ENCODE data around the gene GRIN1.
A peak's percentile ranks its signal among the peaks of the same experiment; 100 is the strongest.

The GRIN1 gene

GRCh38 chr9:137187386-137187785, 48.4 kb downstream of the GRIN1 start:
- H3K4me1 ChIP-seq (ENCODE audit: control insufficient read depth in 2 of 2, insufficient read depth in 1 of 2, low read depth in 1 of 2, low read length in 2 of 2) = peaks cover 12 to 17% of the 10 kb centered on the region in 2 donors
- peaks cover 0 to 2% (median 0%) of the 10 kb centered on the region in 3 experiments for H3K27me3 ChIP-seq (ENCODE audit: control insufficient read depth in 3 of 3, insufficient read depth in 3 of 3, low read depth in 1 of 3, low read length in 3 of 3)
- no peak overlapping the region for H4K91ac ChIP-seq (ENCODE audit: low read depth, low read length, poor library complexity)
- H3K36me3 ChIP-seq (replicated peaks in 1 of 2; ENCODE audit: control insufficient read depth in 2 of 2, insufficient read depth in 2 of 2, low read length in 2 of 2) = peaks cover 30 to 72% of the 10 kb centered on the region in 2 donors
- H2BK5ac ChIP-seq (ENCODE audit: low read length) = no peak overlapping the region
- no peak overlapping the region for H2AFZ ChIP-seq (ENCODE audit: low read length)
- H3K27ac ChIP-seq (replicated peaks; ENCODE audit: low read length) = no peak overlapping the region
- H3K79me1 ChIP-seq (ENCODE audit: low read depth, low read length) = peaks cover 27% of the 10 kb centered on the region
- peak overlapping the region; percentile 99 to 100 for H3K4me3 ChIP-seq (ENCODE audit: low read length in 2 of 2)
- peaks cover 0 to 1% of the 10 kb centered on the region in 2 donors for H3K9me3 ChIP-seq (replicated peaks in 1 of 2; ENCODE audit: control insufficient read depth in 2 of 2, insufficient read depth in 1 of 2, low read depth in 1 of 2, low read length in 2 of 2)
- no peak overlapping the region for H4K8ac ChIP-seq (ENCODE audit: low read depth, low read length)
- H2BK15ac ChIP-seq (ENCODE audit: low read length) = no peak overlapping the region
- H3K4me2 ChIP-seq (ENCODE audit: insufficient read depth, low read length, poor library complexity, severe bottlenecking) = peak overlapping the region; percentile 94
- no peak overlapping the region for H3K9ac ChIP-seq (ENCODE audit: low read depth, low read length, poor library complexity)
- no peak overlapping the region for H3K4ac ChIP-seq (ENCODE audit: low read length)
- no peak overlapping the region for H2AK5ac ChIP-seq (ENCODE audit: low read depth, low read length)
- no peak overlapping the region for H3K23ac ChIP-seq (ENCODE audit: low read depth, low read length, poor library complexity)
- no peak for DNase-seq (ENCODE audit: low spot score)
- no peak overlapping the region for H3K18ac ChIP-seq (ENCODE audit: low read length)
- WGBS, 2 donors (ENCODE audit: extremely low coverage in 2 of 2, insufficient read length in 2 of 2, insufficient replicate concordance in 1 of 2) = no CpG with 5 or more reads among the region's 15 CpGs
- H2BK12ac ChIP-seq (ENCODE audit: low read length) = no peak overlapping the region
- no peak overlapping the region for H2BK120ac ChIP-seq (ENCODE audit: low read depth, low read length)
- H3K14ac ChIP-seq (ENCODE audit: low read length) = no peak overlapping the region

GRCh38 chr9:137188086-137188489, 49.1 kb downstream of the GRIN1 start:
- Histone ChIP-seq H4K91ac (ENCODE audit: low read depth, low read length, poor library complexity) (no peak overlapping the region), H3K9me3 (replicated peaks in 1 of 2; ENCODE audit: control insufficient read depth in 2 of 2, insufficient read depth in 1 of 2, low read depth in 1 of 2, low read length in 2 of 2) (peaks cover 0 to 1% of the 10 kb centered on the region in 2 donors), H3K4ac (ENCODE audit: low read length) (peak overlapping the region; percentile 78), H3K23ac (ENCODE audit: low read depth, low read length, poor library complexity) (peak overlapping the region; percentile 95), H3K27ac (replicated peaks; ENCODE audit: low read length) (no peak overlapping the region), H2BK12ac (ENCODE audit: low read length) (no peak overlapping the region), H2AK5ac (ENCODE audit: low read depth, low read length) (peak overlapping the region; percentile 93), H2AFZ (ENCODE audit: low read length) (peak overlapping the region; percentile 95), H3K4me1 (ENCODE audit: control insufficient read depth in 2 of 2, insufficient read depth in 1 of 2, low read depth in 1 of 2, low read length in 2 of 2) (peaks cover 12 to 17% of the 10 kb centered on the region in 2 donors), H2BK15ac (ENCODE audit: low read length) (no peak overlapping the region), H3K4me2 (ENCODE audit: insufficient read depth, low read length, poor library complexity, severe bottlenecking) (peak overlapping the region; percentile 94), H3K36me3 (replicated peaks in 1 of 2; ENCODE audit: control insufficient read depth in 2 of 2, insufficient read depth in 2 of 2, low read length in 2 of 2) (peaks cover 24 to 67% of the 10 kb centered on the region in 2 donors), H2BK5ac (ENCODE audit: low read length) (peak overlapping the region; percentile 78), H3K79me1 (ENCODE audit: low read depth, low read length) (peaks cover 28% of the 10 kb centered on the region), H3K18ac (ENCODE audit: low read length) (peak overlapping the region; percentile 89), H3K27me3 (ENCODE audit: control insufficient read depth in 3 of 3, insufficient read depth in 3 of 3, low read depth in 1 of 3, low read length in 3 of 3) (peaks cover 0 to 2% (median 0%) of the 10 kb centered on the region in 3 experiments), H4K8ac (ENCODE audit: low read depth, low read length) (peak overlapping the region; percentile 98), H2BK120ac (ENCODE audit: low read depth, low read length) (no peak overlapping the region), H3K9ac (ENCODE audit: low read depth, low read length, poor library complexity) (peak overlapping the region; percentile 95), H3K14ac (ENCODE audit: low read length) (peak overlapping the region; percentile 82), H3K4me3 (ENCODE audit: low read length in 2 of 2) (peak overlapping the region; percentile 99 to 100)
- no CpG with 5 or more reads among the region's 31 CpGs for WGBS, 2 donors (ENCODE audit: extremely low coverage in 2 of 2, insufficient read length in 2 of 2, insufficient replicate concordance in 1 of 2)
- DNase-seq (ENCODE audit: low spot score) = no peak

DNA sequence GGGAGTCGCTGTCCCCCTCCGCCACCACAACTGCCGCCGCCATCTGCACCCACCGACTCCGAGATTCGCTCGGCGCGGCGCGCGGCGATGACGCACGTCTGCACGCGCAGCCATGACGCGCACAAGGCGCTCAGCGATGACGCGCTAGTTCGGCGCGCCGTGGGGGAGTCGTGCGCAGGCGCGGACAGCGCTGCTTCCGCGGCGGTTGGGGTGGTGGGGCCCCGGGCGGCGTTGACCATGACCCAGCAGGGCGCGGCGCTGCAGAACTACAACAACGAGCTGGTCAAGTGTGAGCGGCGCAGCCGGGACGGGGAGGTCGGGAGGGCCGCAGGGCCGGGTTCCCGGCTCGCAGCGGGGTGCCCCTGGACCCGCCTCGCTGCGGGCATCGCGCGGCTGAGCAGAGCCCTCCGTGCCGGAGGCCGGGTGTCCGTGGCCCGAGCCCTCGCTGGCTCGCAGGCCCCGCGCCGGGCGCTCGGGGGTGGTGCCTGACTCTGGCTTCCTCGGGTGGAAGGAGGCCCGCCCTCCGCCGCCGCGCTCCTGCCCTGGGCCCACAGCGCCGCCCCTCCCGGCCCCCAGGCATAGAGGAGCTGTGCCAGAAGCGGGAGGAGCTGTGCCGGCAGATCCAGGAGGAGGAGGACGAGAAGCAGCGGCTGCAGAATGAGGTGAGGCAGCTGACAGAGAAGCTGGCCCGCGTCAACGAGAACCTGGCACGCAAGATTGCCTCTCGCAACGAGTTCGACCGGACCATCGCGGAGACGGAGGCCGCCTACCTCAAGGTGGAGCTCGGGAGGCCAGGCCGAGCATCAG, 49.7 kb downstream of the GRIN1 start, which contains the start of the genes ANAPC2 and SSNA1:
TSS of gene ANAPC2 (minus strand) at position 71 of the 807 bp plus-strand sequence. CDS start at position 43, 28 bp downstream.
TSS of gene SSNA1 (plus strand) at position 187 of the 807 bp plus-strand sequence. CDS start at position 238, 51 bp downstream.
- peak within 1 kb of the TSS; percentile 95 for H3K9ac ChIP-seq (ENCODE audit: low read depth, low read length, poor library complexity)
- WGBS, 2 donors (ENCODE audit: extremely low coverage in 2 of 2, insufficient read length in 2 of 2, insufficient replicate concordance in 1 of 2) = no CpG with 5 or more reads among the region's 98 CpGs
- H3K14ac ChIP-seq (ENCODE audit: low read length) = peak within 1 kb of the TSS; percentile 82

More for the DNA sequence above, 49.7 kb downstream of the GRIN1 start, which contains the start of the genes ANAPC2 and SSNA1:
- H3K79me1 ChIP-seq (ENCODE audit: low read depth, low read length) = peaks cover 32% of the 10 kb centered on the region
- peak within 1 kb of the TSS; percentile 93 for H2AK5ac ChIP-seq (ENCODE audit: low read depth, low read length)
- peaks cover 0 to 1% of the 10 kb centered on the region in 2 donors for H3K9me3 ChIP-seq (replicated peaks in 1 of 2; ENCODE audit: control insufficient read depth in 2 of 2, insufficient read depth in 1 of 2, low read depth in 1 of 2, low read length in 2 of 2)
- peak within 1 kb of the TSS; percentile 78 for H3K4ac ChIP-seq (ENCODE audit: low read length)
- H3K4me3 ChIP-seq (ENCODE audit: low read length in 2 of 2) = peak within 1 kb of the TSS; percentile 99 to 100
- H3K27ac ChIP-seq (replicated peaks; ENCODE audit: low read length) = no peak within 1 kb of the TSS
- peak within 1 kb of the TSS; percentile 98 for H4K8ac ChIP-seq (ENCODE audit: low read depth, low read length)
- H3K23ac ChIP-seq (ENCODE audit: low read depth, low read length, poor library complexity) = peak within 1 kb of the TSS; percentile 95
- H3K4me2 ChIP-seq (ENCODE audit: insufficient read depth, low read length, poor library complexity, severe bottlenecking) = peak within 1 kb of the TSS; percentile 94
- H2BK5ac ChIP-seq (ENCODE audit: low read length) = peak within 1 kb of the TSS; percentile 78
- H4K91ac ChIP-seq (ENCODE audit: low read depth, low read length, poor library complexity) = no peak within 1 kb of the TSS
- H3K27me3 ChIP-seq (ENCODE audit: control insufficient read depth in 3 of 3, insufficient read depth in 3 of 3, low read depth in 1 of 3, low read length in 3 of 3) = peaks cover 0 to 2% (median 0%) of the 10 kb centered on the region in 3 experiments
- H2BK15ac ChIP-seq (ENCODE audit: low read length) = no peak within 1 kb of the TSS
- no peak within 1 kb of the TSS for H2BK120ac ChIP-seq (ENCODE audit: low read depth, low read length)
- DNase-seq (ENCODE audit: low spot score) = peak; percentile 93
- peak within 1 kb of the TSS; percentile 95 for H2AFZ ChIP-seq (ENCODE audit: low read length)
- peaks cover 18 to 61% of the 10 kb centered on the region in 2 donors for H3K36me3 ChIP-seq (replicated peaks in 1 of 2; ENCODE audit: control insufficient read depth in 2 of 2, insufficient read depth in 2 of 2, low read length in 2 of 2)
- H2BK12ac ChIP-seq (ENCODE audit: low read length) = no peak within 1 kb of the TSS
- H3K18ac ChIP-seq (ENCODE audit: low read length) = peak within 1 kb of the TSS; percentile 92
- H3K4me1 ChIP-seq (ENCODE audit: control insufficient read depth in 2 of 2, insufficient read depth in 1 of 2, low read depth in 1 of 2, low read length in 2 of 2) = peaks cover 12 to 17% of the 10 kb centered on the region in 2 donors

All from neuronal stem cell (in vitro differentiated cells).